ENCODE data around the gene AUTS2. TPM values are rescaled to one million over a fixed set of nuclear protein-coding genes. Genes with fewer than 3 reads are reported as not detected.
A peak's percentile ranks its signal among the peaks of the same experiment; 100 is the strongest.

Gene AUTS2
- polyA plus RNA-seq, 1 donor from 2014 or later = 97.3 TPM

GRCh38 chr7:70414368-70414767 is 816.1 kb downstream of the AUTS2 start:
- H3K9me2 ChIP-seq (ENCODE audit: insufficient read depth, low read length) = no peaks in the 10 kb centered on the region
- H2AFZ ChIP-seq (ENCODE audit: low read depth, low read length) = no peak overlapping the region
- no peaks in the 10 kb centered on the region for H3K36me3 ChIP-seq (ENCODE audit: insufficient read depth, low read length)
- peak; percentile 86 for TF ChIP-seq EP300 (conservative IDR thresholded peaks at IDR 0.05; ENCODE audit: poor library complexity, severe bottlenecking)
- TF ChIP-seq CTCF (IDR thresholded peaks at IDR 0.05; ENCODE audit: poor library complexity, severe bottlenecking) = no peak
- TF ChIP-seq TAF1 (IDR thresholded peaks at IDR 0.05; ENCODE audit: low read depth) = no peak
- TF ChIP-seq EZH2 (IDR thresholded peaks at IDR 0.05; ENCODE audit: borderline replicate concordance, insufficient read depth, low read length, poor library complexity, severe bottlenecking) = no peak
- peak; percentile 8 for TF ChIP-seq REST (IDR thresholded peaks at IDR 0.05; ENCODE audit: borderline replicate concordance)
- TF ChIP-seq RAD21 (conservative IDR thresholded peaks at IDR 0.05) = no peak
- TF ChIP-seq MXI1 (conservative IDR thresholded peaks at IDR 0.05; ENCODE audit: poor library complexity, severe bottlenecking) = no peak
- peak; percentile 75 for TF ChIP-seq POLR2AphosphoS5 (IDR thresholded peaks at IDR 0.05)
- TF ChIP-seq SMC3 (conservative IDR thresholded peaks at IDR 0.05; ENCODE audit: poor library complexity) = peak; percentile 18
- no peaks in the 10 kb centered on the region for H4K20me1 ChIP-seq (ENCODE audit: insufficient read depth)
- no peaks in the 10 kb centered on the region for H3K79me2 ChIP-seq (replicated peaks; ENCODE audit: insufficient read depth, low read length)
- H3K27me3 ChIP-seq (ENCODE audit: insufficient read depth, low read depth, low read length) = no peaks in the 10 kb centered on the region
- peak overlapping the region; percentile 45 for H3K27ac ChIP-seq (ENCODE audit: low read length)
- H3F3A ChIP-seq (ENCODE audit: insufficient read depth, low read length, poor library complexity, severe bottlenecking) = peaks cover 11% of the 10 kb centered on the region
- H3K4me3 ChIP-seq (ENCODE audit: low read length) = no peak overlapping the region
- H3K4me2 ChIP-seq (ENCODE audit: low read length) = no peak overlapping the region
- no peaks in the 10 kb centered on the region for H3K9me3 ChIP-seq (ENCODE audit: low read length)
- H3K9ac ChIP-seq (ENCODE audit: low read length) = peak overlapping the region; percentile 3

GRCh38 chr7:70415179-70415972 is 817.1 kb downstream of the AUTS2 start:
- H3K4me3 ChIP-seq (ENCODE audit: low read length) = no peak overlapping the region
- H3K27me3 ChIP-seq (ENCODE audit: insufficient read depth, low read depth, low read length) = no peaks in the 10 kb centered on the region
- H3F3A ChIP-seq (ENCODE audit: insufficient read depth, low read length, poor library complexity, severe bottlenecking) = peaks cover 11% of the 10 kb centered on the region
- TF ChIP-seq REST (IDR thresholded peaks at IDR 0.05; ENCODE audit: borderline replicate concordance) = no peak
- TF ChIP-seq MXI1 (conservative IDR thresholded peaks at IDR 0.05; ENCODE audit: poor library complexity, severe bottlenecking) = no peak
- TF ChIP-seq POLR2AphosphoS5 (IDR thresholded peaks at IDR 0.05) = no peak
- TF ChIP-seq SMC3 (conservative IDR thresholded peaks at IDR 0.05; ENCODE audit: poor library complexity) = no peak
- no peak for TF ChIP-seq TAF1 (IDR thresholded peaks at IDR 0.05; ENCODE audit: low read depth)
- no peak for TF ChIP-seq CTCF (IDR thresholded peaks at IDR 0.05; ENCODE audit: poor library complexity, severe bottlenecking)
- no peak for TF ChIP-seq EZH2 (IDR thresholded peaks at IDR 0.05; ENCODE audit: borderline replicate concordance, insufficient read depth, low read length, poor library complexity, severe bottlenecking)
- no peaks in the 10 kb centered on the region for H3K79me2 ChIP-seq (replicated peaks; ENCODE audit: insufficient read depth, low read length)
- H2AFZ ChIP-seq (ENCODE audit: low read depth, low read length) = no peak overlapping the region
- no peak overlapping the region for H3K4me2 ChIP-seq (ENCODE audit: low read length)
- peak overlapping the region; percentile 85 for H3K27ac ChIP-seq (ENCODE audit: low read length)
- H3K9me3 ChIP-seq (ENCODE audit: low read length) = no peaks in the 10 kb centered on the region
- no peaks in the 10 kb centered on the region for H4K20me1 ChIP-seq (ENCODE audit: insufficient read depth)
- no peaks in the 10 kb centered on the region for H3K9me2 ChIP-seq (ENCODE audit: insufficient read depth, low read length)
- H3K9ac ChIP-seq (ENCODE audit: low read length) = peak overlapping the region; percentile 10
- H3K36me3 ChIP-seq (ENCODE audit: insufficient read depth, low read length) = no peaks in the 10 kb centered on the region
